Subcutaneous abdominal adipose tissue (tissue), 5 donors: ENCODE measurements around the gene PYGL.
A peak's percentile ranks its signal among the peaks of the same experiment; 100 is the strongest.

Experiments
- H3K27ac ChIP-seq: one replicate; pipeline ENCODE4 v1.7.0; 2013; ENCODE audit warnings: low read depth, mild to moderate bottlenecking, inconsistent platforms, low read length, moderate library complexity
- H3K27me3 ChIP-seq, 5 donors: one replicate each; pipeline ENCODE4 v1.7.0; 2013; ENCODE audit warnings: low read length in 5 of 5, inconsistent platforms in 1 of 5; ENCODE audit not compliant: control insufficient read depth in 5 of 5, insufficient read depth in 4 of 5
- H3K36me3 ChIP-seq, 5 donors: one replicate each; pipeline ENCODE4 v1.7.0; 2013; ENCODE audit warnings: low read length in 5 of 5; ENCODE audit not compliant: control insufficient read depth in 5 of 5, insufficient read depth in 5 of 5
- H3K4me1 ChIP-seq, 5 donors: one replicate each; pipeline ENCODE4 v1.7.0; 2013; ENCODE audit warnings: low read length in 5 of 5, mild to moderate bottlenecking in 3 of 5, moderate library complexity in 1 of 5; ENCODE audit not compliant: control insufficient read depth in 5 of 5, insufficient read depth in 5 of 5
- H3K4me3 ChIP-seq, 5 donors: one replicate each; pipeline ENCODE4 v1.7.0; 2013; ENCODE audit warnings: low read length in 5 of 5, low read depth in 1 of 5
- H3K9ac ChIP-seq, 5 donors: one replicate each; pipeline ENCODE4 v1.7.0; 2013; ENCODE audit warnings: low read length in 5 of 5, mild to moderate bottlenecking in 4 of 5, moderate library complexity in 3 of 5
- H3K9me3 ChIP-seq, 5 donors: one replicate each; pipeline ENCODE4 v1.7.0; 2013; ENCODE audit warnings: low read length in 5 of 5; ENCODE audit not compliant: control insufficient read depth in 5 of 5
- donor health status: healthy.
- donor health status: healthy.
- donor health status: healthy.
- donor health status: healthy.
- donor health status: healthy.

The PYGL gene

DNA sequence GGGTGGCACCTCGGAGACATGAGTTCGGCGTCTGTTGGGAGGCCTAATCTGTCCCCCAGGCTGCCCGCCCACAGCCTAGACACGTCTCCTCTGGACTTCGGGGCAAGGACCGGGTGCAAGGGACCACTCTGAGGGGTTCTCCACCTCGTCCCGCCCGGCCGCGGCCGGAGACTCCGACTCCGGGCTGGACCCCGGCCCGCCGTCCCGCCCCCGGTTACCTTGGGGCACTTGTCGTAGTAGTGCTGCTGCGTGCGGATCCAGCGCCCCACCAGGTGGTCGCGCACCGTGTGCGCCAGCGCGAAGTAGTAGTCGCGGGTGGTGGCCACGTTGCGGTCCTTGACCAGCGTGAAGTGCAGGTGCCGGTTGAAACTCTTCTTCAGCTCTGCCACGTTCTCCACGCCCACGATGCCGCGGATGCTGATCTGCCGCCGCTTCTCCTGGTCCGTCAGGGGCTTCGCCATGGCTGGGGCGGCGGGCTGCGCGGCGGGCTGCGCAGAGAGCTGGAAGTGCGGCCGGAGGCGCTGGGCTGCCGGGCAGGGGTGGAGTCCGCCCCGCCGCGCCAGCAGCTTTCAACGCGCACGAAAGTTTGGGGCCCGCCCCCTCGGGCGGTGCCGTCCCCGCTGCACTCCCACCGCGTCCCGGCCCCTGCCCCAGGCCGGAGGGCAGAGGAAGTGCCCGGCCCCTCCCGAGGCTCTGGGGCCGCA lies at the start of gene PYGL:
Gene PYGL (minus strand): TSS at position 541 of the 704 bp plus-strand sequence. CDS start 80 bp downstream, at position 461.
- Histone ChIP-seq H3K36me3 (peaks cover 0 to 10% (median 4%) of the 10 kb centered on the region in 5 donors), H3K9ac (peak within 1 kb of the TSS; percentile 63 to 98 (median 95)), H3K27ac (peak within 1 kb of the TSS; percentile 94)

DNA sequence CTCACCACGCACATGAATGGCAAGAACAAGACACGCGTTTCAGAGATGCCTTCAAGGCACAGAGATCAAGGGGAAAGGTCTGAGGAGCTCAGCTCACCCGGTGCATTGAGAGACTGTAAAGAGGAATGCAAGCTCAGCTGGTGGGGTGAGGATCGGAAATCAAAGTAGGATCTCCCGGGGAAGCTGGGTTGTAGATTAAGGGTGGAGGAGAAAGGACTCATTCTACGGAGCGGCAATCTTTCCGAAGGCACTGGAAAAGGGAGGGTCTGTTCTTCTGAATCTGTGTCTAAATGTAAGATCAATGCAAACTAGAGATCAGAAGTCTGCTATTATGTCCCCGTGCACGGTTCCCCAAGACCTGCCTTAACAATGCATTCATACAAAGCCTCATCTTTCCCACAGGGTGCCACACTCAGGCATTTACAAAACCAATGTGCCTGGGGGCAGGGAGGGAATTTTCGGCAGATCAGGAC lies 41.6 kb upstream of the PYGL start:
- Histone ChIP-seq H3K9me3 (no peaks in the 10 kb centered on the region), H3K27ac (no peak overlapping the region), H3K9ac (no peak overlapping the region), H3K4me1 (no peaks in the 10 kb centered on the region), H3K36me3 (no peaks in the 10 kb centered on the region), H3K27me3 (peaks cover 0 to 5% (median 0%) of the 10 kb centered on the region in 5 donors), H3K4me3 (no peak overlapping the region)

More for the DNA sequence above, at the start of gene PYGL:
- peaks cover 0 to 49% (median 37%) of the 10 kb centered on the region in 5 donors for H3K4me1 ChIP-seq
- no peaks in the 10 kb centered on the region for H3K9me3 ChIP-seq
- no peaks in the 10 kb centered on the region for H3K27me3 ChIP-seq
- H3K4me3 ChIP-seq: peak within 1 kb of the TSS; percentile 89 to 97 (median 94)

DNA sequence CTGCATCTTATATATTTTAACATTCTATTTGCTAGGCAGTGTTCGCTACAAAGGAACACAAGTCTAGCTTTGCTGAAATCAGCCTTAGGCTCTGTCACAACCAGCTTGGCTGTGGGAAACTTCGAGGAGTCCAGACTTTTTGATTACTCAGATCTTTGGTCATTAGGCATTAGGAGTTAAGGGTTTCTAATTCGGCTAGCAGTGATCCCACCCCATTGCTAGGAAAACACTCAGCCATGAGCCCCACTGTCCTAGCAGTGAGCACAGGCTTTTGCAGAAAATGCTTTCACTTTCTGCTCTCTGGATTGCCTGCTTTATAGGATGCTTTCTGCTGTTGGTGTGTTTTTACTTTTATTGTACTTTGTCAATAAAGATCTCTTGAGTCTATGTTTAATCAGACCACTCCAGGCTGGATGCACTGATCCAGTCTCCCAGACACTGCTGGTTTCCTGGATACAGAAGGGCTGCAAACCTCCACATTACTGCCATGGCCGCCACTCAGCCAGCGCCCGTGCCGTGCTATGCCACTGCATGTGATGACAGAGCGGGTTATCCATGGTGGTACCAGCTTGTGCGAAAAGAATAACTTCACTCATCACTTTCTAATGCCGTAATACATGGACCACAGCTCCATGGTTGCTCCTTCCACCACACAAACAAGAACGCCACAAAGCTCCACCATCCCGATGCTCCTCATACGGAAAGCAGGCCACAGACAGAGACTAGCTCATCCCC lies 41.0 kb upstream of the PYGL start:
- Histone ChIP-seq H3K27ac (no peak overlapping the region), H3K4me3 (no peak overlapping the region), H3K9me3 (no peaks in the 10 kb centered on the region), H3K9ac (no peak overlapping the region), H3K36me3 (no peaks in the 10 kb centered on the region), H3K27me3 (peaks cover 0 to 5% (median 0%) of the 10 kb centered on the region in 5 donors), H3K4me1 (no peaks in the 10 kb centered on the region)

DNA sequence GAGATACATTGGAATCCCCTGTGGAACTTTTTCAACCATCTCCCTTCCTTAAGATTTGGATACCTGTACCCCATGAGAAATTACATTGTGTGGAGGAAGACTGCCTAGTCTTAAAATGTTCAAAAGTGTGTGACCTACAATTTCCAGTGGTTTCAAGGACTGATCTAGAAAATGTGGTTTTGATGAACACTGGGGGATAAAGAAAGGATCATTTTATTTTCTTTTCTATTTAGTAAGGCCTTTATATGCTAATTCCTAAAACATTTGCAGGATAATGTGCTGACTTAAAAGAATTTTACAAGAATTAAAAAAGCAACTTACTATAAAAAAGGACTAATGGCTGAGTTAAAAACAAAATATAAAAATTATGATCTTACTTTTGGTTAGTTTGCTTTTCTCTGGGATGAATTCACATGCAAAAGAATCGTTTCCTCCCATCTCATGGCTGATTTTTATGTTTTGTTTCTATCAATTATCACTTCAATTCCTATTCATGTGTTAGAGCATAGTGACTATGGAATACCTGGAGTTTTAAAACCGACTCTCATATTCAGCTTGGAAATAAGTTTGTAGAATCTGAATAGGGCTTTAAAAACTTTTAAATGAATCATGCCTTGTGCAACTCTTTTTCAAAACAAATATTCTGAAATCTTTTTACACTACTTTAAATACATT lies 39.9 kb upstream of the PYGL start:
- Histone ChIP-seq H3K27ac (no peak overlapping the region), H3K27me3 (peaks cover 0 to 5% (median 0%) of the 10 kb centered on the region in 5 donors), H3K9ac (no peak overlapping the region), H3K36me3 (no peaks in the 10 kb centered on the region), H3K9me3 (no peaks in the 10 kb centered on the region), H3K4me3 (no peak overlapping the region), H3K4me1 (no peaks in the 10 kb centered on the region)

GRCh38 chr14:50979941-50980850 lies 35.9 kb upstream of the PYGL start:
- Histone ChIP-seq H3K27ac (no peak overlapping the region), H3K4me3 (no peak overlapping the region), H3K27me3 (peaks cover 0 to 5% (median 0%) of the 10 kb centered on the region in 5 donors), H3K36me3 (no peaks in the 10 kb centered on the region), H3K4me1 (no peaks in the 10 kb centered on the region), H3K9ac (no peak overlapping the region), H3K9me3 (no peaks in the 10 kb centered on the region)

DNA sequence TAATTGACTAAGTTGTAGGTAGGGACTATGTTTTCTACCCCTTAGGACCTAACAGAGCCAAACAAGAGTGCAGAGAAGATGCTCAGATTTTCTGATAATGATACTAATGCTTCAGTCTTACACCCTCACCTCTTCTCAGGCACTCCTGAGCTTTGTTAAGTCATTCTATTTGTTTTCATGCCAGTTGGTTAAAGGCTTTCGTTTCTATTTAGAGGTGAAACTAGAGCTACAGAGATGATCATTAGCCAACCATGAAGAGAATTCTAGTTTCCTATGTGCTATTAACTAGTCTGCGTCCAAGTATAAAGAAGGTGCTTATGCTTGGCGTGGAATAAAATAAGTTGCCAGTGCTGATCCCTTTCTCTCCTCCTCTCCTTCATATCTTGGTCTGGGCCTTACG lies 34.6 kb upstream of the PYGL start:
- Histone ChIP-seq H3K36me3 (no peaks in the 10 kb centered on the region), H3K27ac (no peak overlapping the region), H3K9me3 (no peaks in the 10 kb centered on the region), H3K9ac (no peak overlapping the region), H3K4me1 (no peaks in the 10 kb centered on the region), H3K4me3 (no peak overlapping the region), H3K27me3 (peaks cover 0 to 5% (median 0%) of the 10 kb centered on the region in 5 donors)

DNA sequence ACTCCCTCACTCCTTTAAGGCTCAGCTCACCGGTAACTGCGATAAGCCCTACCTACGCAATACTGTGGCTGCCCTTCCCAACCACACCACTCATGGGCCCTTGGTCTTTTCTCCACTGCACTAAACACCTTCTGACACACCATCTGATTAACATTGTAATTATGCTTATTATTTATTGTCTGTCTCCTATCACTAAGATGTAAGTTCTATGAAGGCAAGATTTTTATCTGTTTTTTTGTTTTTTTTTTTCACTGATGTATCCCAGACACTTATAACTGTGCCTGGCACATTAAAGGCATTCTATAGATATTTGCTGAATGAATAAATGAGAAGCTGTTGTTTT lies 34.2 kb upstream of the PYGL start:
- Histone ChIP-seq H3K9ac (no peak overlapping the region), H3K9me3 (no peaks in the 10 kb centered on the region), H3K27ac (no peak overlapping the region), H3K27me3 (peaks cover 0 to 5% (median 0%) of the 10 kb centered on the region in 5 donors), H3K36me3 (no peaks in the 10 kb centered on the region), H3K4me3 (no peak overlapping the region), H3K4me1 (no peaks in the 10 kb centered on the region)

DNA sequence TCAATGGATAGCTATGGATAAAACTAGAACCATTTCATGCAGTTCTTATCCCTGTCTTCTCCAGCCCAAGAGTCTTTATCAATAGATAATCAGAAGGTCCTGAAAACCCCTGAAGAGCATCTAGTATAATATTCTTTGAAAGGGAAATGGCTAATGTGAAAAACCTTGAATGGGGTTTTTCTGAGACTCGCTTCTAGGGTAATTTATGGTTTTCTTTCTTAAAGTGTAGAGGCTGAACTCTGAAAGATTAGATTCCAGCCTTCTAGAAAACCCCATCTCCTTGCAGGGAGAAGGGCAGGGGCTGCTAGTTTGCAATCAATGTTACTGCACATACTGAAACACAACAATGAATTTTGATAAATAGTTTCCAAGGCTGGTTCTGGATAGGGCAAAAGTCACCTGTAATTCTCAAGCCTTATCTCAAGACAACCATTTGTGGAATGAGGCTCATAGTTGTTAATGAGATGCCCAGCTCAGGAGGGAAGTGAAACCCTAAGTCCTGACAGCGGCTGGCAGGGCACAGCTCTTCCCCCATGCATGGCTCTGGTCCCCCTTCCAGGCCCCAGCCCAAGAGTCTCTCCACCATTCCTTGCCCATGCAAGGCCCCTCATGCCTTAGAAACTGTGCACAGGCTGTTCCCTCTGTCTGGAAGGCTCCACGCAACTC lies 33.7 kb upstream of the PYGL start:
- Histone ChIP-seq H3K4me3 (no peak overlapping the region), H3K27ac (no peak overlapping the region), H3K36me3 (no peaks in the 10 kb centered on the region), H3K4me1 (no peaks in the 10 kb centered on the region), H3K9me3 (no peaks in the 10 kb centered on the region), H3K27me3 (peaks cover 0 to 5% (median 0%) of the 10 kb centered on the region in 5 donors), H3K9ac (no peak overlapping the region)

DNA sequence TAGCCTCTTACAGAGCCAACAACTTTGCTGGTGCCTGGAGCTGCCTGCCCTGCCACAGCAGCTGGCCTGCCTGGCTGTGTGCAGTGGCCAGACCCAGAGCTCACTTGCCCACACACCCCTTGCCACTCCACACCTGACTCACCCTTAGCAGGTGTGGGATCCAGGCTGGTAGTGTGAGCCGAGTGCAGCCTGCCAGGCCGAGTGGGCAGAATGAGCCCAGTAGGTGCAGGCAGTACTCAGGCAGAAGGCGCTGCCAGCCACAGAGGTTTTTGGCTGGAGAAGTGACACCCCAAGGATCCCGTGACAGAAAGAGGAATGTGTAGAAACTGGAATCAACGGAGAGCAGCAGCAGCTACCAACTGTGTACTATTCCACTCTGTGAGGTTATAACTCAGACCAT lies 29.8 kb upstream of the PYGL start:
- H3K36me3 ChIP-seq: no peaks in the 10 kb centered on the region
- no peaks in the 10 kb centered on the region for H3K4me1 ChIP-seq
- no peak overlapping the region for H3K27ac ChIP-seq
- no peak overlapping the region for H3K9ac ChIP-seq
- H3K27me3 ChIP-seq: no peaks in the 10 kb centered on the region
- H3K4me3 ChIP-seq: no peak overlapping the region
- no peaks in the 10 kb centered on the region for H3K9me3 ChIP-seq
